Tongue (tissue), 2 donors: ENCODE measurements around the gene NALCN. TPM values are rescaled to one million over a fixed set of nuclear protein-coding genes. Genes with fewer than 3 reads are reported as not detected.

Experiments
- DNase-seq: peaks from one replicate; pipeline ENCODE4 v3.0.0-alpha.2; 2015
- total RNA-seq: library from RNA; depleted of rRNA; stranded (reverse); fragments of >200 nt; gene quantifications from one replicate; pipeline ENCODE4 v1.2.3, GENCODE V29; 2014

NALCN gene
- total RNA-seq = 3.8 TPM

DNA sequence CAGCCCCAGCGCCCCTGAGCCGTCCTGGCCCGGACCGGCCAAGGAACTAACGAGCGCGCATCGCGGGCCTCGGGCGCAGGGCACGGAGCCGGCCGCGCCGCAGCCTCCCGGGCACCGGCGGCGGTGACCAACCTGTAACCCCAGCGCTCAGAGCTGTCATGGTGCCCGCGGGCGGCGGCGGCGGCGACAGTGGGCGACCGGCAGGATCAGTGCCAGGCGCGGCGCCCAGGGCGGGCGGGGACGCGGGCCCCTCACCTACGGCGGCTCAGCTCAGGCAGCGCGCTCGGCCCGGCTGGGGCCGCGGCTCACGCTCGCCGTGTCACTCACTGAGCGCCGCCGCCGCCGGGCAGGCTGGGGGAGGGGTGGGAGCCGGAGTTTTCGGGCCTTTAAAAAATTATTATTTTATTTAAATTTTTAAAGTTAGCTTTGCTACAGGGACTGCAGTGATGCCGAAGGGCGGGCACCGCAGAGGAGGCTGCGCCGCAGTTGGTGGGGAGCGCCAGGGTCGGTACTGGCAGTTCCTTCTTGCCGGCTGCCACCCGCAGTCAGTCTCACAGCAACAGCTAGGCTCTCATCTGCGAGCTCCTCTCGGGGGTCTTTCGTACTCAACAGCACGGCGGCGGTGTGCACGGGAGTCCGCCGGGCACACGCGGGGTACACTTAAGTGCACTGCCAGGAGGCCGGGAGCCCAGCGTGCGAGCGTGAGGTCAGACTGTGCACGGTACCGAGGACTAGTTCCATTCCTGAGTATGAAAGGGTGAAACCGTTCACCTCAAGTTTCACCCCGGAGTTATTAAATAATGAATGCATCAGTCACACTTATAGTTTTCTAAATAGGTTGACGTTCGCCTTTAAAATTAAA is at the start of gene NALCN:
Gene NALCN, minus strand, starts transcription at position 328 of the 862 bp plus-strand sequence. CDS start 17,382 bp downstream, outside the sequence.
- DNase-seq = peak; percentile 28

DNA sequence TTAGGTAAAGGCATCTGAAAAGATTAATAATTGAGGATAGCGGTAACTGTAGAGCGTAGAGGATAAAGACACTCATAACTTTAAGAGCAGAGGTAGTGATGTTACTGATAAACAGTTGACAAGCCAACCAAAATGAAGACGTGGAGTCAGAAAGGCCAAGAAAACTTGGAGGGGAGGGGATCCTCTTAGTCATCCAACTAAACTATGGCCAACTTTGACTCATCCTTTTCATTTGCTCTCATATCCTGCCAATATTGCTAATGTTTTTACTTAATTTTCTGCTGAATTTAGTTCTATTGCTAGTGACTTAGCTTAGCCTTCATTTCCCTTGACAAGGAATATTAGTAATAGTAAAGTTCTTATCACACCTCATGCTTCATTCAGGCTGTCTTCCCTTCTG is 49.6 kb upstream of the NALCN start:
- no peak for DNase-seq

DNA sequence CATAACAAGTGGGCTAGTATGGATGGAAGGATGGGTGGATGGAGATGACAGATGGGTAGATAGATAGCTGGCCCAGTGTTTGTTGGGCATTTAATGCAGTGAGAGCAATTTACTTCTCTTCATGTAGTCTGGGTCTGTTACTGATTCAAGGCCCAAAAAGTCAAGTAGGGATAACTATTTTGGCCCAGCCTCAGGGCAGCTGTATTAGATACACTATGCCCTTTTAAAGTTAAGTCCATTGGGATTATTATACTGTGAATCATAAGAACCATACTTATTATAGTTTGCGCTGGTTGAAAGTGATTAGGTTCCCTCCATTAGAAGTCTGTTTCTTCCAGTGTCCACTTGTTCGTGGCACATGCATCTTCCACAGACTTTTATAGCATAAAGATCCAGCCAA is 40.9 kb upstream of the NALCN start:
- no peak for DNase-seq

DNA sequence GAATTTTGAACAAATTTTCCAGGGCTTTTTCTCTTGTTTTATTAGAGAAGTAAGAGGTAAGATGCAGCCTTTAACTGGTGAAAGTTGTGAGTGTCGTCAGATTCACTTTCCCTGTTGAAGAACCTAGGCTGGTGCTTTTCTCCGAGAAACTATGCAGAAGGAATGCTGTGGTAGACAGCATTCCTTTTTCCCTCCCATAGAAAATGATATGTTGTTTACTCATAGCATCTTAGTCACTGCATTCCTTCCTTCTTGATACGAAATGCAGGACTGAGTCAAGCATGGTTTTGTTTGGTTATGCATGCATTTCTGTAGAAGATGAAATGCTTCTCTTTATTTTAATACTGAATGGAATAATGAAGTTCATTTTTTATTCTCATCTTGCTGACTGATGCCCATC is 39.6 kb upstream of the NALCN start:
- DNase-seq = no peak

GRCh38 chr13:101454767-101455166 is 38.5 kb upstream of the NALCN start:
- no peak for DNase-seq

DNA sequence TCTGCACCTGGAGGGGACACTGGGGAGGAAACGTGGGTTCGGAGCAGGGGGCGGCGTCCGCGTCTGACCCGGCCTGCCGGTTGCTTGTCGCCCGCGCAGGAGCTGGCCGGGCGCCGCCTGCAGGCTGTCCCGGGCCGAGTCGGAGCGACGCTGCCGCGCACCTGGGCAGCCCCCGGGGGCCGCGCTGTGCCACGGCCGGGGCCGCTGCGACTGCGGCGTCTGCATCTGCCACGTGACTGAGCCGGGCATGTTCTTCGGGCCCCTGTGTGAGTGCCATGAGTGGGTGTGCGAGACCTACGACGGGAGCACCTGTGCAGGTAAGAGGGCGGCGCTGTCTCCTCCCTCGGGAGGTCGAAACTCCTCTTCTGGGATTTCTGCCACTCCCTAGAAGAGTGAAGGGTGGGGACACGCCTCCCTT is 37.5 kb upstream of the NALCN start:
- DNase-seq = no peak

DNA sequence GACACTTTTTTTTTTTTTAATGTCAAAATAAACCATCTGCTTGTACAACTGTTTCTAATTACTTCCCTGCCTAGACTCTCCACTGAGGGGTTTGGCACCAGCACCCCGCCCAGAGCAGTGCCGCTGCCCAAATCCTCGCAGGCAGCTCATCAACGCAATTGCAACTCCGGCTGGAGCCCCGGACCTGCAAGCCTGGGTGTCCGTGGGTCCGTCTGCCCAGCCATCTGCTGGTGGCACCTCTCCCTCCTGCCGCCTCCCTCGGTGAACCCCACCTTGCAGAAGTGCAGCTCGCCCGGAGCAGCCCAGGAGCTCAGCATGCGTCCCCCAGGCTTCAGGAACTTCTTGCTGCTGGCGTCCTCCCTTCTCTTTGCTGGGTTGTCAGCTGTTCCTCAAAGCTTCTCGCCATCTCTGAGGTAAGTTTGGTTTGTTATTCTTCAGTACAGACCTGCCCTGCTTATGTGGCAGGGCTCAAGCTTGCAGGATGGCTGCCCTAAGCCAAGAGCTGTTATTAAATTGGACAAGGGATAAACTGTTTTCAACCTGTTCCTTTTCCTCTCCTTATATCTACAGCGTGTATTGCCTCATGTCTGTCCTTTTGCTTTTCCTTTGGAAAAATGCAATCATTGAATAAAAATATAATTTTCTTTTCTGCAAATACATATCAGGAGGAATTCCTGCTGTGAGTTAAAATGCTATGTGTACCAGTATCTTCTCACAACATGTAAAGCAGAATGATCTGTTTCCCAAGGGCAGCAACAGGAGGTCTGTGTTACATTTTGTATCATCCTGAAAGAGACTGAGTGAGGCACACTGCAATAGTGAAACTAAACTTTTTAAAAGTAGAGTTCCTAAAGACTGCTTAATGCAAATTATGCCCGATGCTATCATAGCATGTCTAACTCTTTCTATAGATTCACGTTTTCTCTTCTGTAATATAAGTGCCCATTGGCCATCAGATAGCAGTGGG is 36.5 kb upstream of the NALCN start, which contains the start of gene ITGBL1:
Gene ITGBL1, plus strand, starts transcription at position 157 of the 967 bp plus-strand sequence. Its CDS starts 159 bp downstream, at position 316.
- DNase-seq = peak; percentile 17

GRCh38 chr13:101451641-101452040 is 35.3 kb upstream of the NALCN start:
- no peak for DNase-seq

- DNase-seq = no peak
Measured at GRCh38 chr13:101450749-101451130, 34.4 kb upstream of the NALCN start.

GRCh38 chr13:101449790-101450748 is 33.8 kb upstream of the NALCN start:
- no peak for DNase-seq

- DNase-seq = no peak
Measured at GRCh38 chr13:101447852-101448251, 31.5 kb upstream of the NALCN start.

DNA sequence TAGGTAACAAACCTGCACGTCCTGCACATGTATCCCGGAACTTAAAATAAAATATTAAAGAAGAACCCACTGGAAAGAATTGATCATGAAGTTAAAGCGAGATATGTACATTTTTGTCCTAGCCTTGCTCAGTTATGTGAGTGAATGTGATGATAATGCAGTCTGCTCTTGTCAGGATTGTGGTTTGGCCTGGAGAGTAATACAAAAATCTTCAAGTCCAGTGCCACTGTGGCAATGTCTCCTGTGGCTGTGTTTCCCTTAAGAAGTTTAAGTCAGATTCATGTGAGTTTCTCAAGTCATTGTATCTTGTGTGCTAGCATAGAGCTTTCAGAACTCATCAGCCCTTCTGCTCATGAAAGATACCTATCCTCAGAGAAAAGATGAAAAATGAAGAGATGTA is 18.2 kb upstream of the NALCN start:
- DNase-seq = no peak

- DNase-seq = no peak
Measured at GRCh38 chr13:101433895-101434294, 17.6 kb upstream of the NALCN start.

GRCh38 chr13:101429733-101430132 is 13.4 kb upstream of the NALCN start:
- no peak for DNase-seq

GRCh38 chr13:101425623-101426022 is 9.3 kb upstream of the NALCN start:
- DNase-seq = no peak

- no peak for DNase-seq
Measured at GRCh38 chr13:101425156-101425471, 8.8 kb upstream of the NALCN start.

DNA sequence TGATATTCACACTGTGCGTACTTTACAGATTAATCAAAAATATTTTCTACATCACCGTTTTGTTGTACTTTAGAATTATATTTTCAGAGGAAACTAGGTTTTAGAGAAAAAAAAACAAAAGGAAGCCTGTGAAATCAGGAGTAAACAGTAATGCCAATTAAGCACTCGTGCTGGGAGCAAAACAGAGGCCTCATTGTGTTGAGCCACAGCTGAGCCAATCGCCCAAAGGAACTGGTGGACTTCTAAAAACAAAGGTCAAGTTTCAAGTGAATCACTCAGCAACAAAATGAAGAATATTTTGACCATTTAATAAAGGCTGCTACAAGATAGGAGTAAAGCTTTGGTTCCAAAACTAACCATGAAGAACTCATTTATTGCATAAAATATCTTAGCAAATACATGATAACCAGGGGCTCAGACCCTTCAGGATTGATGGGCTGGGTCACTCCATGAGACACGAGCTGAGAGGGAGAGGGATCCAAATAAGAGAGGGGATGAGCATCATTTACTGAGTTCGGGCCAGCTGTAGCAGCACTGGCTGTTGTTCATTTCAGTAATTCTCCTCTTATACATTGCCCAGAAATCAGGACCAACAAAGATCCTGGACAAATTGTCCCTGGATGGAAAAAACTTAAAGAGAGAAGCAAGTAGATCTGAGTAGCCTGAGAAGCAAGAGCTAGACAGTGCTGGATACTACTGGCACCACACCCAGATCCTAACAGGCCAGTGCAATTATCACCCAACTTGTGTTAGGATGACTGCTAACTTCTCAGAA is 8.3 kb upstream of the NALCN start:
- DNase-seq = peak; percentile 7

- no peak for DNase-seq
Measured at GRCh38 chr13:101423872-101424271, 7.6 kb upstream of the NALCN start.

DNA sequence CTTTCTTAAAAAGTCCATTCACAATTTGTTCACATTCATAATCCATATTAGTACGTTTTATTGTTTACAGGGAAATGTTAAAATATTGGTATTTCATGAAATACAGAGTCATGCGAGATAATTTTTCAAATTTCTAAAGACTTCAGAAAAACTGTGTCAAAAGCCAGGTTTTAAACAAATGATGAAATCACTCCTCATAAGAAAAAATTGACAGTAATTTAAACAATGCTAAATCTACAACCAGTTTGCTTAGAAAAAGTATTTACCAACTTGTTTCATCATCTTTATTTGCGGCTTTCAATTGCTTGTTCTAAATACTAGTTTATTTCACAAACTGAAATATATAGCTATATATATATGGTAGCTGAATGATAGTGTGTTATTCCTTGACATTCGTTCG is 1.2 kb upstream of the NALCN start:
- DNase-seq = no peak

DNA sequence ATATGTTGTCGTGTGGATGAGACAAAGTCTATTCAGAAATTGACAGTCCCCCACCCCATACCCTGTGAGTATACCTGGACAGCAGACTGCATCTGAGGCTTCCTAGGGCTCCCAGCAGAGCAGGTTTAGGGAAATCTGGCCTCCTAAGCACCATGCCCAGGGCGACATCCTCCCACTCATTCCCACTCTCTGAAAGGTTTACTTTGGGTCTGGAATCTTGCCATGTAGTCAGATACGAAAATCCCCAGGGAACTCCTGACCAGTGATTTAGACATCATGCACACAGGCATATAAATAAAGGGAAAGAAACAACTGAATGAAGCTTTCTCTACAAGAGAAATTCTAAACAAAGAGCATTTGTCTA is 717 bp upstream of the NALCN start:
- peak; percentile 5 for DNase-seq
